Endothelial cell of umbilical vein (primary cell): Measurements from ENCODE around the gene GRHPR.

Experiments
- EZH2 ChIP-seq: IDR thresholded peaks from 2 replicates; pipeline ENCODE4 v1.6.1; 2012; ENCODE audit warnings: borderline replicate concordance, low read depth, mild to moderate bottlenecking, moderate library complexity, low read length, inconsistent platforms; ENCODE audit not compliant: severe bottlenecking
- FOS ChIP-seq: IDR thresholded peaks from 2 replicates; pipeline ENCODE4 v1.6.1; 2011; ENCODE audit warnings: mild to moderate bottlenecking, low read length, moderate library complexity, borderline replicate concordance; ENCODE audit not compliant: insufficient read depth
- GATA2 ChIP-seq: IDR thresholded peaks from 2 replicates; pipeline ENCODE4 v1.7.0; 2011; ENCODE audit warnings: low read depth, mild to moderate bottlenecking, moderate library complexity, mixed read lengths, low read length; ENCODE audit not compliant: insufficient read length, insufficient read depth
- JUN ChIP-seq: IDR thresholded peaks from 2 replicates; pipeline ENCODE4 v1.6.1; 2011; ENCODE audit warnings: borderline replicate concordance, low read depth; ENCODE audit not compliant: insufficient read length, insufficient read depth
- MYC ChIP-seq: IDR thresholded peaks from one replicate; pipeline ENCODE4 v1.6.1; 2011; ENCODE audit warnings: mild to moderate bottlenecking, low read depth, low read length
- POLR2A ChIP-seq: IDR thresholded peaks from 2 replicates; pipeline ENCODE4 v1.6.1; 2012; ENCODE audit warnings: low read depth, mild to moderate bottlenecking, control low read depth, low read length
- POLR2AphosphoS5 ChIP-seq: IDR thresholded peaks from 2 replicates; pipeline ENCODE4 v1.6.1; 2012; ENCODE audit warnings: low read depth, mild to moderate bottlenecking, control low read depth, low read length, moderate library complexity; ENCODE audit not compliant: insufficient read depth
- TF ChIP-seq, protein P1 (sequence below), 2 donors: IDR thresholded peaks; 1 replicate in 1 of 2; 2 replicates in 1 of 2; pipeline ENCODE4 v1.5.1; 2011; ENCODE audit warnings: low read length in 2 of 2, mild to moderate bottlenecking in 2 of 2, moderate library complexity in 2 of 2, control low read depth in 1 of 2, inconsistent platforms in 1 of 2, low read depth in 1 of 2; ENCODE audit not compliant: insufficient read depth in 1 of 2; ENCODE audit errors: extremely low read depth in 1 of 2
- TF ChIP-seq, protein P2 (sequence below): IDR thresholded peaks from 2 replicates; pipeline ENCODE4 v1.6.1; 2011; ENCODE audit not compliant: insufficient read depth, insufficient read length

DNA sequence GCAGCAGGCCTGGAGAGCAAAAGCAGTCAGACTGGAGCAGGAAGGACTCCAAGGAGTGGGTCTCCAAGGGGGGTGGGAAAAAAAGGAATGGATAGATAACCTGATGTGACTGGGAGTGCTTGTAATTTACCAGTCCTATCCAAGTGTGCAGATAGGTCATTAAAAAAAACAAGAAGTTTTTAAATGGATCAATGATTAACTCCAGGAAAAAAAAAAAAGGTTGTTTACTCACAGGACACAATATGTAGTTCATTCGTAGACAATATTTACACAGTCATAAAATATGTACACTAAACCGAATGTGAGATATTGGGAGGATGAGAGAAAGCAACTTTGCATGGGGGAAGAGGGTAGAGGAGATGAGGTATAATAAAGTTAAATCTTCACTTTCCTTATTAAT is 22.4 kb downstream of the GRHPR start:
- TF ChIP-seq MYC (no peak), POLR2AphosphoS5 (no peak), POLR2A (no peak), JUN (no peak), EZH2 (no peak), FOS (no peak), GATA2 (no peak)
- TF ChIP-seq, protein P1, sequence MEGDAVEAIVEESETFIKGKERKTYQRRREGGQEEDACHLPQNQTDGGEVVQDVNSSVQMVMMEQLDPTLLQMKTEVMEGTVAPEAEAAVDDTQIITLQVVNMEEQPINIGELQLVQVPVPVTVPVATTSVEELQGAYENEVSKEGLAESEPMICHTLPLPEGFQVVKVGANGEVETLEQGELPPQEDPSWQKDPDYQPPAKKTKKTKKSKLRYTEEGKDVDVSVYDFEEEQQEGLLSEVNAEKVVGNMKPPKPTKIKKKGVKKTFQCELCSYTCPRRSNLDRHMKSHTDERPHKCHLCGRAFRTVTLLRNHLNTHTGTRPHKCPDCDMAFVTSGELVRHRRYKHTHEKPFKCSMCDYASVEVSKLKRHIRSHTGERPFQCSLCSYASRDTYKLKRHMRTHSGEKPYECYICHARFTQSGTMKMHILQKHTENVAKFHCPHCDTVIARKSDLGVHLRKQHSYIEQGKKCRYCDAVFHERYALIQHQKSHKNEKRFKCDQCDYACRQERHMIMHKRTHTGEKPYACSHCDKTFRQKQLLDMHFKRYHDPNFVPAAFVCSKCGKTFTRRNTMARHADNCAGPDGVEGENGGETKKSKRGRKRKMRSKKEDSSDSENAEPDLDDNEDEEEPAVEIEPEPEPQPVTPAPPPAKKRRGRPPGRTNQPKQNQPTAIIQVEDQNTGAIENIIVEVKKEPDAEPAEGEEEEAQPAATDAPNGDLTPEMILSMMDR (IDR thresholded peaks at IDR 0.05; ENCODE audit: extremely low read depth in 1 of 2, insufficient read depth in 1 of 2, low read depth in 1 of 2, low read length in 2 of 2), result no peak
- TF ChIP-seq, protein P2, sequence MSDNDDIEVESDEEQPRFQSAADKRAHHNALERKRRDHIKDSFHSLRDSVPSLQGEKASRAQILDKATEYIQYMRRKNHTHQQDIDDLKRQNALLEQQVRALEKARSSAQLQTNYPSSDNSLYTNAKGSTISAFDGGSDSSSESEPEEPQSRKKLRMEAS, result no peak
